Fibroblast of peridontal ligament (primary cell): ENCODE results near the gene SELENOM.

Experiments
- DNase-seq: peaks from one replicate; pipeline ENCODE4 v3.0.0-alpha.2; 2010; ENCODE audit errors: extremely low read depth

Gene SELENOM

DNA sequence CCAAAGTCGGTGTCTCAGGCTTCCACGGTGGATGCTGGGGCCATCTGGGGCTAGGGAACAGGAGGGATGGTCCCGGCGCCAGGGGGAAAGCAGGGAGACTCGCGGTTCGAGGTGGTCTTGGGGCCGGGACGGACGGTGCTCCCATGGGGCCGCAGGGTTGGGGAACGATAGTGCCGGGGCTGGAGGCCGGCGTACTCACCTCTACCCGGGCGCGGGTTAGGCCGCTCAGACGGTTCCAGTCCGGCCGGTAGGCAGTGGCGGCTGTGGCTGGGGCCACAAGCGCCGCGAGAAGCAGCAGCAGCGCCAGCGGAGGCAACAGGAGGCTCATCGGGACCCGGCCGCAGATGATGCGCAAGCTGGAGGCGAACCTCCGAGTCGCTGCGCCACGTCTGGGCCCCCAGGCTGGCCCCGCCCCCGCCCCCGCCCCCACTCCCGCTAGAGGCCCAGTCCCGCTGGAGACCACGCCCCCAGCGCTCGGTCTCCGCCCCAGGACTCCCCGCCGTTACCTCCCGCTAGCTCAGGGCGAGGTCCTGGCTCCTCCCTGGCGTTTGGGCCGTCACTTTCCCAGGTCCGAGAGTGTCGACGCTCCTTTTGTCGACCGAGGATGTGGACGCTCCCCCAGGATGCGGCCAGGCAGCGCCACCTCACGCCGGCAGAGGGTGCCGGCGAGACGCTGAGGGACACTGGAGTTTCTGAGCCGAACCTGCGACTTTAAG, at the start of gene SELENOM:
TSS of gene SELENOM (minus strand) at position 391 of the 716 bp plus-strand sequence. CDS start at position 328, 63 bp downstream.
- DNase-seq = peak; percentile 98

GRCh38 chr22:31155422-31155821, 48.1 kb upstream of the SELENOM start:
- peak; percentile 67 for DNase-seq

DNA sequence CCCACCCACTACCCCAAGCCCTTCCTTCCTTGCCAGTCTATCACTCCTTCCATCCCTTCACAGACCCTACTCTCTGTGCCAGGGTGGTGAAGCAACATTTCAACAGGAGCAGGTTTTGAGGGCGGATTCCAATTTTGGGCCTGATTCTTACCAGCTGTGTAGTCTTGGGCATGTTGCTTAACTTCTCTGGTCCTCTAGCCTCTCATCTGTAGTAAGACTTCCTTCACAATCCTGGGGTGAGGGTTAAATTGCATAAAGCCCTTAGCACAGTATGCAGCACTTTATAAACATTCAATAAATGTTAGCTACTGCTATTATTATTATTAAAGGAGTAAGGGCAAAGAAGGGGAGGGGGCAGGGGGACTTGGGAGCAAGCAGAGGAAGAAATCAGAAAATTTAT, 47.6 kb upstream of the SELENOM start:
- DNase-seq = no peak

DNA sequence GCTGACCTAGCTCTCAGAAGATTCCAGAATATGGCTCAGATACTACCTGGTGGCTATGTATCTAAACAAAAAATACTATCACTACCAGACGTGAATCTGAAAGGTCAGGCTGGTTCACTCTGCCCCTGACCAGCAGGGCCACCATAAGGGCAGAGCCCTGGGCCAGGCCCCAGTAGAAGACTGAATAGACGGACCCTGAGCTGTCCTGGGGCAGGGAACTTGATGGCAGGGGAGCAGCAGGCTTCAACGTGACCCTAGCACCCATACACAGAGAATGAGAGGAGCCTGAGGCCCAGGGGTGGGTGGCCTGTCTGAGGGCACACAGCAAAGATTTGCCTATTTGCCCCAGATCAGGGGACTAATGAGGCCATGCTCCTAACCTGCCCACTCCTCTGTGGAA, 46.0 kb upstream of the SELENOM start:
- DNase-seq = no peak

DNA sequence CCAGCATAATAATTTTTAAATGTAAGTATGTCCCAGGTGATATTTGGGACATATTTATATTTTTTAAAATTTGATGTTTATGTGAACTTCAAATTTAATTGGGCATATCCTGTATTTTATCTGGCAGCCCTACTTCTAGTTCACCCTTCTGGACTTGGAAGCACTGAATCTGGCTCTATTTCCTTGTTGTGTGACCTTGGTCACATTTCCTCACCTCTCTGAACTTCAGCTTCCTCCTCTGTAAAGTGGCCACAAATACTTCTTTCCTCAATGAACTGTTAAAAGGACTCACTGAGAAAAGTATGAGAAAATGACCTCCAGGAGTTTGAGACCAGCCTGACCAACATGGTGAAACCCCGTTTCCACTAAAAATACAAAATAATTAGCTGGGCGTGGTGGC, 44.5 kb upstream of the SELENOM start:
- no peak for DNase-seq

GRCh38 chr22:31150615-31151014, 43.2 kb upstream of the SELENOM start:
- DNase-seq = no peak

GRCh38 chr22:31148953-31149627, 41.7 kb upstream of the SELENOM start:
- DNase-seq = peak; percentile 82

GRCh38 chr22:31148488-31148887, 41.1 kb upstream of the SELENOM start:
- peak; percentile 16 for DNase-seq

- DNase-seq = no peak
Measured at GRCh38 chr22:31144223-31144622, 36.9 kb upstream of the SELENOM start.

- no peak for DNase-seq
Measured at GRCh38 chr22:31143537-31143936, 36.2 kb upstream of the SELENOM start.

GRCh38 chr22:31143038-31143437, 35.7 kb upstream of the SELENOM start:
- DNase-seq = no peak

DNA sequence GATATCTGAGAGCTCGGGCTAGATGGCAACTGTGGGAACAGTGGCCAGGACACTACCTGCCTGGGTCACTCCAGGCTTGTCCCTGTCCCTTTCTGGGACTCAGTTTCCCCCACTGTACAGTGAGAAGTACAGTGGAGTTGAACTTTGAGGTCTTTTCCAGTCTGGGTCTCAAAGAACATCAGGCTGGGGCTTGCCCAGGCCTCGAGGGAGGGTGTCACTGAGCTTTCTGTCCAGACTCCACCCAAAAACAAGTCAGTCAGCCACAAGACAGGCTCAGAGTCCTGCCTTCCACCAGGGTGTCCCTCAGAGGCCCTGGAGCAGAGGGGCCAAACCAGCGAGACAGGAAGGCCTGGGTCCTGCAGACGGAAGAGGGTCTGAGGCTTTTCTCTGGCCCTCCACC, 34.9 kb upstream of the SELENOM start:
- DNase-seq = no peak

GRCh38 chr22:31141551-31141950, 34.2 kb upstream of the SELENOM start:
- no peak for DNase-seq

DNA sequence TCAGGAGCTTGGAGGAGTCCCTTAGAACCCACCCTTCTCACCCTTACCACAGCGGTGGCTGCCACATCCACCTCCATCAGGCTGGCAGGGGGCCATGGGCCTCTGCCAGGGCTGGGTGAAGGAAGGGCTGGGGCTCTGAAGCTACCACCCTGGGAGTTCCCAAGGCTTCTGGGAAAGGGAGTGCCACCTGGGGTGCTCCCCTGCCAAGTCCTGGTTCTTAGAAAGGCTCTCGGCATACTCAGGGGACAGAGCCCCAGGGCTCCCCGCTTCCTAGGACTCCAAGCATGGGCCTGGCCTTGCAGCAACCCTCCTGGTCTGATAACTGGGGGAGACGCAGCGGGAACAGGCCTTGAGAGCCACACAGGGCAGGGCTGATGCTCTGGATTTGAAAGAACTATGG, 33.4 kb upstream of the SELENOM start:
- no peak for DNase-seq

GRCh38 chr22:31139866-31140716, 32.7 kb upstream of the SELENOM start, which contains the start of gene PLA2G3:
Gene PLA2G3, minus strand, starts transcription at chr22:31140508. Its CDS starts 154 bp downstream, at chr22:31140354.
- DNase-seq = peak; percentile 39

GRCh38 chr22:31139066-31139465, 31.7 kb upstream of the SELENOM start:
- no peak for DNase-seq

- DNase-seq = no peak
Measured at GRCh38 chr22:31138126-31138525, 30.8 kb upstream of the SELENOM start.

GRCh38 chr22:31137721-31138120, 30.4 kb upstream of the SELENOM start:
- no peak for DNase-seq

GRCh38 chr22:31136711-31137110, 29.3 kb upstream of the SELENOM start:
- no peak for DNase-seq

DNA sequence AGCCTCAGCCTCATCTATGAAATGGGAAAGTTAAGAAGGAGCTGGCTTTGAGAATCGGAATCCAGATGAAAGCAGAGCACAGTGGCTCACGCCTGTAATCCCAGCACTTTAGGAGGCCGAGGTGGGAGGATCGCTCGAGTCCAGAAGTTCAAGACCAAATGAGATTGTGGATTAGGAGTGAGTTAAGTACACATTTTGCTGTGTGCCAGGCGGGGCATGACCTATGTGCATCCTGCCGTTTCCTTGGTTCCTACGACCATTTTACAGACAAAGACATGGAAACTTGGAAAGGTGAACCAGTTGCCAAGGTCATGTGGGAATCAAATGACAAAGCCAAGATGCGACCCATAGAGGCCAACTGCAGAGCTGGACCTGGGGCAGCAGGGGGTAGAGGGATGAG, 28.8 kb upstream of the SELENOM start:
- no peak for DNase-seq

GRCh38 chr22:31135706-31136105, 28.3 kb upstream of the SELENOM start:
- no peak for DNase-seq

DNA sequence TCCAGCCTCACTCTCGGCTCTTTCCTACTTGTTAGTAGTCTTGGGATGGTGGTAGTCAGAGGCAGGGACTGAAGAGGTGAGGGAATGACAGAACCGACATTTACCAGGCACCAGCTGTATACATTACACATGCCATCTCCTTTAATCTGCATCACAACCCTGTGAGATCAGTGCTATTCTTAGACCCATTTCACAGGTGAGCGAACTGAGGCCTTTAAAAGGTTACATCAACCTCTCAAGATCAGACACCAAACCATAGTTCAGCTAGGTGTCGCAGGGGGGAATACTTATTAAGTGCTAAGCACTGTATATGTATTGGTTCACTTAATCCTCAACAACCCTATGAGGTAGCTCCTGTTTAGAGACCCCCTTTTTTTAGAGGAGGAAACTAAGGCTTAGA, 27.3 kb upstream of the SELENOM start:
- DNase-seq = no peak
